H1 (cell line): ENCODE measurements around the gene WDR64. TPM values are rescaled to one million over a fixed set of nuclear protein-coding genes. Genes with fewer than 3 reads are reported as not detected.

Experiments
- CTCF ChIA-PET: fragments of 300-600 bp; sonication (Branson Sonifier 250); formaldehyde crosslinking; loops from one replicate; lab custom pipeline; 2021; ENCODE audit not compliant: partially characterized antibody; lab: Charles Lee
- POLR2A ChIA-PET: fragments of 300-600 bp; sonication (Branson Sonifier 250); formaldehyde crosslinking; loops from one replicate; lab custom pipeline; 2021; ENCODE audit warnings: inconsistent platforms; ENCODE audit not compliant: partially characterized antibody; lab: Charles Lee
- DNase-seq, 2 experiments: peaks; one replicate each; pipeline versions ENCODE4 v3.0.0 to v3.0.0-alpha.2; 2010 to 2022; ENCODE audit warnings: low spot score in 2 of 2, low read depth in 1 of 2, mixed read lengths in 1 of 2
- FAIRE-seq: peaks from 2 replicates; lab custom pipeline; 2011; peaks lifted over from hg19 to GRCh38; lab: Jason Lieb, UNC
- H2AFZ ChIP-seq: 2 replicates; pipeline ENCODE4 v1.8.1; 2012; ENCODE audit warnings: low read length, inconsistent platforms
- H2AK5ac ChIP-seq: 2 replicates; pipeline ENCODE4 v1.6.1; 2013; ENCODE audit warnings: low read depth, low read length
- H2BK120ac ChIP-seq: replicated peaks from 2 replicates; pipeline ENCODE3; 2013; ENCODE audit warnings: low read depth, low read length, inconsistent platforms
- H2BK12ac ChIP-seq: 2 replicates; pipeline ENCODE4 v1.6.1; 2013; ENCODE audit warnings: low read depth, low read length
- H2BK15ac ChIP-seq: 2 replicates; pipeline ENCODE4 v1.6.1; 2013; ENCODE audit warnings: low read length
- H2BK20ac ChIP-seq: 2 replicates; pipeline ENCODE4 v1.6.1; 2013; ENCODE audit warnings: low read length
- H2BK5ac ChIP-seq: 2 replicates; pipeline ENCODE4 v1.6.1; 2013; ENCODE audit warnings: low read depth, low read length
- H3K14ac ChIP-seq: 2 replicates; pipeline ENCODE4 v1.6.1; 2013; ENCODE audit warnings: inconsistent platforms; ENCODE audit not compliant: insufficient read length
- H3K18ac ChIP-seq: 2 replicates; pipeline ENCODE4 v1.6.1; 2013; ENCODE audit warnings: low read length; ENCODE audit errors: extremely low read depth
- H3K23ac ChIP-seq: 2 replicates; pipeline ENCODE4 v1.6.1; 2013; ENCODE audit warnings: inconsistent platforms; ENCODE audit not compliant: insufficient read length
- H3K23me2 ChIP-seq: 2 replicates; pipeline ENCODE4 v1.6.1; 2013; ENCODE audit warnings: low read depth, low read length
- H3K27ac ChIP-seq: 2 replicates; pipeline ENCODE4 v1.6.1; 2011; ENCODE audit warnings: low read depth, low read length, inconsistent platforms
- H3K27me3 ChIP-seq, 4 experiments: replicated peaks in 1 of 4; 1 replicate in 1 of 4; 2 replicates in 3 of 4; pipeline versions ENCODE4 v1.6.1 to v1.8.1; 2011 to 2013; ENCODE audit warnings: low read length in 3 of 4, mild to moderate bottlenecking in 3 of 4, inconsistent platforms in 2 of 4, mixed read lengths in 2 of 4, moderate library complexity in 1 of 4; ENCODE audit not compliant: control insufficient read depth in 3 of 4, insufficient read depth in 3 of 4; ENCODE audit errors: extremely low read depth in 1 of 4
- H3K36me3 ChIP-seq, 4 experiments: 2 replicates each; pipeline versions ENCODE4 v1.6.1 to v1.8.1; 2011 to 2013; ENCODE audit warnings: mild to moderate bottlenecking in 4 of 4, low read length in 3 of 4, moderate library complexity in 2 of 4, control low read depth in 1 of 4, inconsistent platforms in 1 of 4; ENCODE audit not compliant: insufficient read depth in 4 of 4, control insufficient read depth in 2 of 4
- H3K4ac ChIP-seq: replicated peaks from 2 replicates; pipeline ENCODE3; 2013; ENCODE audit warnings: low read length, low read depth, mixed read lengths, inconsistent platforms; ENCODE audit not compliant: insufficient read length
- H3K4me1 ChIP-seq, 4 experiments: replicated peaks in 1 of 4; 1 replicate in 1 of 4; 2 replicates in 3 of 4; pipeline versions ENCODE4 v1.6.1 to v1.8.1; 2011 to 2013; ENCODE audit warnings: low read length in 3 of 4, inconsistent platforms in 2 of 4, mixed read lengths in 1 of 4; ENCODE audit not compliant: insufficient read depth in 4 of 4, control insufficient read depth in 3 of 4
- H3K4me2 ChIP-seq, 2 experiments: 2 replicates each; pipeline versions ENCODE4 v1.6.1 to v1.8.1; 2011 to 2013; ENCODE audit warnings: low read depth in 2 of 2, low read length in 2 of 2, control low read depth in 1 of 2, inconsistent platforms in 1 of 2, mild to moderate bottlenecking in 1 of 2; ENCODE audit not compliant: insufficient read depth in 1 of 2
- H3K4me3 ChIP-seq, 4 experiments: fragments of 200-600, 300-600 bp in 1 of 4; sonication (generic), shearing (Covaris generic), sonication (Bioruptor Twin) in 1 of 4; 2 replicates each; pipeline versions ENCODE4 v1.5.1 to v1.8.1; 2011 to 2016; ENCODE audit warnings: low read length in 4 of 4, low read depth in 3 of 4, control low read depth in 2 of 4, inconsistent platforms in 2 of 4, mild to moderate bottlenecking in 2 of 4, mixed read lengths in 1 of 4, moderate library complexity in 1 of 4; ENCODE audit not compliant: insufficient read depth in 2 of 4; ENCODE audit errors: extremely low read depth in 1 of 4
- H3K56ac ChIP-seq: replicated peaks from 2 replicates; pipeline ENCODE3; 2013; ENCODE audit warnings: low read depth, mild to moderate bottlenecking, mixed read lengths, low read length, inconsistent platforms; ENCODE audit not compliant: insufficient read length
- H3K79me1 ChIP-seq: 2 replicates; pipeline ENCODE4 v1.6.1; 2013; ENCODE audit warnings: low read depth, low read length, control low read depth
- H3K79me2 ChIP-seq, 2 experiments: 2 replicates each; pipeline versions ENCODE4 v1.6.1 to v1.8.1; 2012 to 2013; ENCODE audit warnings: low read length in 2 of 2, mild to moderate bottlenecking in 2 of 2, inconsistent platforms in 1 of 2; ENCODE audit not compliant: insufficient read depth in 2 of 2, control insufficient read depth in 1 of 2
- H3K9ac ChIP-seq, 4 experiments: replicated peaks in 1 of 4; 1 replicate in 1 of 4; 2 replicates in 3 of 4; pipeline versions ENCODE4 v1.6.1 to v1.8.1; 2011 to 2013; ENCODE audit warnings: low read depth in 3 of 4, low read length in 3 of 4, control low read depth in 2 of 4, mild to moderate bottlenecking in 2 of 4, moderate library complexity in 2 of 4, inconsistent platforms in 1 of 4; ENCODE audit errors: extremely low read depth in 1 of 4
- H3K9me3 ChIP-seq, 2 experiments: 2 replicates each; pipeline versions ENCODE4 v1.6.1 to v1.8.1; 2012 to 2013; ENCODE audit warnings: mild to moderate bottlenecking in 2 of 2, moderate library complexity in 2 of 2, control low read depth in 1 of 2, inconsistent platforms in 1 of 2, low read depth in 1 of 2, low read length in 1 of 2, mixed read lengths in 1 of 2; ENCODE audit not compliant: insufficient read depth in 2 of 2
- H4K20me1 ChIP-seq, 2 experiments: replicated peaks in 1 of 2; 2 replicates each; pipeline versions ENCODE3 to v1.8.1; 2011 to 2013; ENCODE audit warnings: inconsistent platforms in 2 of 2, low read length in 2 of 2, mild to moderate bottlenecking in 1 of 2; ENCODE audit not compliant: insufficient read depth in 2 of 2, control insufficient read depth in 1 of 2
- H4K5ac ChIP-seq: 2 replicates; pipeline ENCODE4 v1.6.1; 2013; ENCODE audit warnings: low read length, low read depth, mixed read lengths, inconsistent platforms; ENCODE audit not compliant: insufficient read length
- H4K8ac ChIP-seq: 2 replicates; pipeline ENCODE4 v1.8.0; 2013; ENCODE audit warnings: mild to moderate bottlenecking, moderate library complexity, low read length, inconsistent platforms; ENCODE audit not compliant: insufficient read depth; ENCODE audit errors: extremely low read depth
- H4K91ac ChIP-seq: replicated peaks from 2 replicates; pipeline ENCODE3; 2013; ENCODE audit warnings: low read length, mixed read lengths, inconsistent platforms; ENCODE audit not compliant: insufficient read length
- CBX5 ChIP-seq: fragments of 300-800, 300-1000 bp; sonication (generic); IDR thresholded peaks from 2 replicates; pipeline ENCODE4 v1.7.1; 2016; ENCODE audit warnings: antibody characterized with exemption, low read length, low read depth
- CEBPB ChIP-seq: IDR thresholded peaks from 2 replicates; pipeline ENCODE4 v1.6.1; 2012; ENCODE audit warnings: low read depth, low read length
- CHD1 ChIP-seq: IDR thresholded peaks from 2 replicates; pipeline ENCODE4 v1.6.1; 2012; ENCODE audit warnings: low read depth, low read length, improper control_type of control experiment
- GABPA ChIP-seq: IDR thresholded peaks from 2 replicates; pipeline ENCODE4 v1.6.1; 2011; ENCODE audit warnings: mild to moderate bottlenecking, low read length, moderate library complexity, borderline replicate concordance; ENCODE audit not compliant: insufficient read depth
- GTF2F1 ChIP-seq: IDR thresholded peaks from 2 replicates; pipeline ENCODE4 v1.6.1; 2012; ENCODE audit warnings: low read depth, low read length, improper control_type of control experiment, borderline replicate concordance
- KDM1A ChIP-seq: fragments of 200-600, 300-600 bp; sonication (generic); IDR thresholded peaks from 2 replicates; pipeline ENCODE4 v1.7.1; 2016; ENCODE audit warnings: mild to moderate bottlenecking, low read length, borderline replicate concordance
- KDM5A ChIP-seq: fragments of 200-600 bp; IDR thresholded peaks from 2 replicates; pipeline ENCODE4 v1.7.1; 2012; ENCODE audit warnings: mild to moderate bottlenecking, low read length, inconsistent platforms, mixed read lengths
- MAX ChIP-seq: IDR thresholded peaks from 2 replicates; pipeline ENCODE4 v1.6.1; 2012; ENCODE audit warnings: inconsistent platforms
- PHF8 ChIP-seq: fragments of 200-600 bp; sonication (generic); conservative IDR thresholded peaks from 2 replicates; pipeline ENCODE4 v1.7.1; 2012; ENCODE audit warnings: low read depth, mild to moderate bottlenecking, inconsistent platforms, low read length, moderate library complexity
- POLR2A ChIP-seq, 2 experiments: IDR thresholded peaks; 1 replicate in 1 of 2; 2 replicates in 1 of 2; pipeline ENCODE4 v1.6.1; 2011; ENCODE audit warnings: low read depth in 2 of 2, low read length in 2 of 2, mild to moderate bottlenecking in 2 of 2; ENCODE audit errors: control extremely low read depth in 1 of 2
- RAD21 ChIP-seq, 2 experiments: IDR thresholded peaks in 1 of 2; conservative IDR thresholded peaks in 1 of 2; 2 replicates each; pipeline ENCODE4 v1.6.1; 2011; ENCODE audit warnings: low read depth in 2 of 2, low read length in 2 of 2, improper control_type of control experiment in 1 of 2, inconsistent platforms in 1 of 2, mild to moderate bottlenecking in 1 of 2, moderate library complexity in 1 of 2
- RBBP5 ChIP-seq: IDR thresholded peaks from 2 replicates; pipeline ENCODE4 v1.7.1; 2012; ENCODE audit warnings: low read depth, mild to moderate bottlenecking, inconsistent platforms, low read length, moderate library complexity, borderline replicate concordance
- USF2 ChIP-seq: IDR thresholded peaks from 2 replicates; pipeline ENCODE4 v1.6.1; 2011; ENCODE audit warnings: low read length, improper control_type of control experiment
- WGBS, 2 experiments: shearing (Covaris generic) in 1 of 2; methylation state at CpG; one replicate each; pipeline versions ENCODE4 v1.1.6 to v1.1.7; 2013 to 2015; ENCODE audit warnings: low lambda C conversion rate in 2 of 2, mixed read lengths in 2 of 2, inconsistent platforms in 1 of 2, low coverage in 1 of 2, missing lambda C conversion rate in 1 of 2; ENCODE audit not compliant: insufficient replicate concordance in 2 of 2, insufficient coverage in 1 of 2, insufficient read length in 1 of 2; ENCODE audit errors: extremely low coverage in 1 of 2, missing lambda C conversion rate in 1 of 2; 5-methylcytosine and 5-hydroxymethylcytosine counted together
- polyA plus RNA-seq, 7 experiments: library from polyadenylated mRNA; depleted of rRNA in 3 of 7; stranded (reverse) in 5 of 7; unstranded in 2 of 7; fragments of >200 nt in 5 of 7; fragments of 200-250 nt in 2 of 7; gene quantifications; 1 replicate in 5 of 7; 2 replicates in 1 of 7; 4 replicates in 1 of 7; pipeline versions ENCODE4 v1.2.1 to v1.2.3, GENCODE V29; 2011 to 2013; ENCODE audit warnings: missing spikeins in 2 of 7, mixed read lengths in 2 of 7
- total RNA-seq: library from RNA; stranded (reverse); fragmentation: NEBNext Ultra II Directional; extraction: Animal tissue kit (Norgen Biotek cat#: 25700); gene quantifications from 2 replicates; pipeline ENCODE4 v1.2.1, GENCODE V29; 2021

The WDR64 gene
- total and polyA plus RNA-seq, 2 of the 8 experiments (the other 6 are each of a cell fraction or from before 2014, with no cell fraction given), result 0.02 TPM; not detected in 1

- ChIA-PET POLR2A (no interaction called here), CTCF (interaction anchor here (1.6 kb wide), 1 partner anchor 18 kb away, joined by 3 read pairs; no protein-coding TSS in a partner anchor)
- H3K4me1 ChIP-seq, result no peaks in the 10 kb centered on the region
- H2BK15ac ChIP-seq, result no peak overlapping the region
- H3K4me2 ChIP-seq, result no peak overlapping the region
- no peaks in the 10 kb centered on the region for H3K23me2 ChIP-seq
- 88% methylated on average over 1 of the region's 1 CpG; no CpG with 5 or more reads in 1 of the 2 experiments for WGBS, 2 experiments
- no peaks in the 10 kb centered on the region for H3K27me3 ChIP-seq
- no peak overlapping the region for H3K23ac ChIP-seq
- H3K27ac ChIP-seq, result no peak overlapping the region
- H4K5ac ChIP-seq, result no peak overlapping the region
- FAIRE-seq (no peak), DNase-seq (no peak)
- H3K36me3 ChIP-seq, result no peaks in the 10 kb centered on the region
- no peak overlapping the region for H4K8ac ChIP-seq
- H2AK5ac ChIP-seq, result no peak overlapping the region
- no peak overlapping the region for H2BK12ac ChIP-seq
- no peak overlapping the region for H2AFZ ChIP-seq
- H2BK20ac ChIP-seq, result no peak overlapping the region
- H3K79me1 ChIP-seq, result no peaks in the 10 kb centered on the region
- no peak overlapping the region for H3K18ac ChIP-seq
- H3K79me2 ChIP-seq, result no peaks in the 10 kb centered on the region
- no peak overlapping the region for H3K56ac ChIP-seq
- no peak overlapping the region for H2BK5ac ChIP-seq
- H2BK120ac ChIP-seq, result no peak overlapping the region
- H3K9ac ChIP-seq, result no peak overlapping the region
- H3K14ac ChIP-seq, result no peak overlapping the region
- no peaks in the 10 kb centered on the region for H4K20me1 ChIP-seq
- H4K91ac ChIP-seq, result no peak overlapping the region
- no peaks in the 10 kb centered on the region for H3K9me3 ChIP-seq
- no peak overlapping the region for H3K4me3 ChIP-seq
- no peak overlapping the region for H3K4ac ChIP-seq
- TF ChIP-seq GTF2F1 (no peak), KDM5A (no peak), RAD21 (IDR thresholded peaks at IDR 0.05 in 1 of 2, conservative IDR thresholded peaks at IDR 0.05 in 1 of 2; ENCODE audit: low read depth in 2 of 2, low read length in 2 of 2) (no peak), GABPA (no peak), CEBPB (no peak), USF2 (no peak), RBBP5 (no peak), MAX (no peak), CBX5 (no peak), POLR2A (IDR thresholded peaks at IDR 0.05; ENCODE audit: control extremely low read depth in 1 of 2, low read depth in 2 of 2, low read length in 2 of 2) (no peak), CHD1 (no peak), KDM1A (no peak), PHF8 (no peak)
Observed at GRCh38 chr1:241647658-241648057, 4.4 kb upstream of the WDR64 start.
